PC-3 (cell line): ENCODE results near the gene SCMH1. TPM values are rescaled to one million over a fixed set of nuclear protein-coding genes. Genes with fewer than 3 reads are reported as not detected.
A peak's percentile ranks its signal among the peaks of the same experiment; 100 is the strongest.

Experiments
- ATAC-seq: fragments of 200-7000 bp; cut with Tn5 transposase; 2 replicates; pipeline ENCODE4 v1.9.1; 2020; ENCODE audit warnings: mild to moderate bottlenecking, moderate library complexity
- BruUV-seq: library from RNA; stranded (reverse); fragments of 400-500 nt; replicated peaks from 2 replicates; lab custom pipeline; 2021; lab: Mats Ljungman, UMichigan
- CTCF ChIA-PET: fragments of 300-600 bp; sonication (Branson Sonifier 250); formaldehyde crosslinking; loops from one replicate; lab custom pipeline; 2022; ENCODE audit warnings: antibody characterized with exemption; lab: Charles Lee
- POLR2A ChIA-PET: fragments of 300-600 bp; sonication (Branson Sonifier 250); formaldehyde crosslinking; loops from one replicate; lab custom pipeline; 2022; ENCODE audit warnings: antibody characterized with exemption; ENCODE audit not compliant: unreplicated experiment; lab: Charles Lee
- DNase-seq: peaks from one replicate; pipeline ENCODE4 v3.0.0-alpha.2; 2015
- H2AFZ ChIP-seq: fragments of 300-600 bp; sonication (generic); 2 replicates; pipeline ENCODE4 v1.6.0; 2016; ENCODE audit warnings: antibody characterized with exemption, low read length
- H3F3A ChIP-seq: fragments of 300-600 bp; sonication (generic); one replicate; pipeline ENCODE4 v1.6.0; 2017; ENCODE audit warnings: antibody characterized with exemption, low read length, control low read depth, mild to moderate bottlenecking; ENCODE audit not compliant: unreplicated experiment
- H3K27ac ChIP-seq: fragments of 300-600 bp; sonication (generic); 2 replicates; pipeline ENCODE4 v1.5.1; 2016; ENCODE audit warnings: mild to moderate bottlenecking, low read length
- H3K27me3 ChIP-seq: fragments of 300-600 bp; sonication (generic); 2 replicates; pipeline ENCODE4 v1.6.1; 2016; ENCODE audit warnings: low read length, mixed read lengths
- H3K36me3 ChIP-seq: fragments of 300-600 bp; sonication (generic); 2 replicates; pipeline ENCODE4 v1.6.1; 2016; ENCODE audit warnings: low read depth, mixed run types, low read length, mixed read lengths
- H3K4me1 ChIP-seq: fragments of 300-600 bp; sonication (generic); 2 replicates; pipeline ENCODE4 v1.5.1; 2016; ENCODE audit warnings: low read length; ENCODE audit not compliant: insufficient read depth
- H3K4me2 ChIP-seq: fragments of 300-600 bp; sonication (generic); 2 replicates; pipeline ENCODE4 v1.6.0; 2016; ENCODE audit warnings: low read length
- H3K4me3 ChIP-seq: fragments of 300-600 bp; sonication (generic); 2 replicates; pipeline ENCODE4 v1.5.1; 2016; ENCODE audit warnings: mild to moderate bottlenecking, low read length, mixed read lengths
- H3K79me2 ChIP-seq: fragments of 300-600 bp; sonication (generic); 2 replicates; pipeline ENCODE4 v1.6.1; 2017; ENCODE audit warnings: low read length, mixed read lengths
- H3K9ac ChIP-seq: fragments of 300-600 bp; sonication (generic); 2 replicates; pipeline ENCODE4 v1.6.0; 2016; ENCODE audit warnings: mild to moderate bottlenecking, low read length
- H3K9me2 ChIP-seq: fragments of 300-600 bp; sonication (generic); replicated peaks from 2 replicates; pipeline ENCODE4 v1.6.1; 2016; ENCODE audit warnings: mixed run types, low read length, mixed read lengths
- H3K9me3 ChIP-seq: fragments of 300-600 bp; sonication (generic); 2 replicates; pipeline ENCODE4 v1.6.1; 2016; ENCODE audit warnings: low read length, mixed read lengths
- H4K20me1 ChIP-seq: fragments of 300-600 bp; sonication (generic); 2 replicates; pipeline ENCODE4 v1.6.1; 2016; ENCODE audit warnings: low read length, mixed read lengths
- EZH2 ChIP-seq: fragments of 300-600 bp; sonication (generic); IDR thresholded peaks from one replicate; pipeline ENCODE4 v1.6.1; 2017; ENCODE audit warnings: antibody characterized with exemption, mild to moderate bottlenecking, low read length; ENCODE audit not compliant: unreplicated experiment
- EZH2phosphoT487 ChIP-seq: fragments of 300-600 bp; sonication (generic); IDR thresholded peaks from 2 replicates; pipeline ENCODE4 v1.6.1; 2018; ENCODE audit warnings: mild to moderate bottlenecking, antibody characterized with exemption, low read length, borderline replicate concordance
- intact Hi-C: fragments of 100-400 bp; cut with micrococcal nuclease; formaldehyde crosslinking; loops from 2 replicates; pipeline ENCODE4 v1.9.0; 2023
- total RNA-seq: library from RNA; depleted of rRNA; stranded (reverse); fragments of >200 nt; gene quantifications from 2 replicates; pipeline ENCODE4 v1.2.3, GENCODE V29; 2014
- TF ChIP-seq, protein P1 (sequence below): fragments of 300-600 bp; sonication (generic); conservative IDR thresholded peaks from 2 replicates; pipeline ENCODE4 v1.5.1; 2017; ENCODE audit warnings: antibody characterized with exemption, low read depth, mild to moderate bottlenecking, low read length

The SCMH1 gene
- total RNA-seq, 1 experiment from 2014 or later, result 33.6 TPM

DNA sequence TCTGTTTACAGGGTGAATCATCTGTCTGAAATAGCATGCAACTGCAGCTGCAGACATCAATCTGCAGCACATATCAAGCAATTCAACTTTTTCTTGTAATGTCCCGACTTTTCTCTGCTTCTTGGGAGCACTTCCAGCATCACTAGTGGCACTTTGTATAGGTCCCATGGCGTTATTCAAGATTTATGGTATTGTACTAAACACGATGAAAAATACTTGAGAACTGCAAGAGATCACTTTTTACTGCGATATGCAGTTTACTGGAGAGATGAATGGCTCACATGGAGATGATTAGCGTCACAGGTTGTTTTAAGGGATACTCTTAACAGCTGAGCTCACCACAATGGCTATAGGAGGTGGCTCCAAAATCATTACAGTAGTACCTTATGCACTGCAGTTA lies 7.2 kb upstream of the SCMH1 start:
- TF ChIP-seq EZH2phosphoT487, result no peak
- TF ChIP-seq, protein P1, sequence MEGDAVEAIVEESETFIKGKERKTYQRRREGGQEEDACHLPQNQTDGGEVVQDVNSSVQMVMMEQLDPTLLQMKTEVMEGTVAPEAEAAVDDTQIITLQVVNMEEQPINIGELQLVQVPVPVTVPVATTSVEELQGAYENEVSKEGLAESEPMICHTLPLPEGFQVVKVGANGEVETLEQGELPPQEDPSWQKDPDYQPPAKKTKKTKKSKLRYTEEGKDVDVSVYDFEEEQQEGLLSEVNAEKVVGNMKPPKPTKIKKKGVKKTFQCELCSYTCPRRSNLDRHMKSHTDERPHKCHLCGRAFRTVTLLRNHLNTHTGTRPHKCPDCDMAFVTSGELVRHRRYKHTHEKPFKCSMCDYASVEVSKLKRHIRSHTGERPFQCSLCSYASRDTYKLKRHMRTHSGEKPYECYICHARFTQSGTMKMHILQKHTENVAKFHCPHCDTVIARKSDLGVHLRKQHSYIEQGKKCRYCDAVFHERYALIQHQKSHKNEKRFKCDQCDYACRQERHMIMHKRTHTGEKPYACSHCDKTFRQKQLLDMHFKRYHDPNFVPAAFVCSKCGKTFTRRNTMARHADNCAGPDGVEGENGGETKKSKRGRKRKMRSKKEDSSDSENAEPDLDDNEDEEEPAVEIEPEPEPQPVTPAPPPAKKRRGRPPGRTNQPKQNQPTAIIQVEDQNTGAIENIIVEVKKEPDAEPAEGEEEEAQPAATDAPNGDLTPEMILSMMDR, result no peak
- no peak for TF ChIP-seq EZH2
- Histone ChIP-seq H3K27me3 (no peaks in the 10 kb centered on the region), H3K9ac (no peak overlapping the region), H3K4me3 (no peak overlapping the region), H3F3A (no peaks in the 10 kb centered on the region), H4K20me1 (no peaks in the 10 kb centered on the region), H2AFZ (no peak overlapping the region), H3K36me3 (no peaks in the 10 kb centered on the region), H3K4me2 (peak overlapping the region; percentile 41), H3K9me2 (no peaks in the 10 kb centered on the region), H3K4me1 (peaks cover 23% of the 10 kb centered on the region), H3K79me2 (no peaks in the 10 kb centered on the region), H3K27ac (no peak overlapping the region), H3K9me3 (no peaks in the 10 kb centered on the region)
- POLR2A ChIA-PET, result no interaction called here
- intact Hi-C loops, result no loop called here
- BruUV-seq, result no TSS peak
- peak; percentile 27 for DNase-seq
- ATAC-seq, result peak; percentile 71
- CTCF ChIA-PET, result no interaction called here

DNA sequence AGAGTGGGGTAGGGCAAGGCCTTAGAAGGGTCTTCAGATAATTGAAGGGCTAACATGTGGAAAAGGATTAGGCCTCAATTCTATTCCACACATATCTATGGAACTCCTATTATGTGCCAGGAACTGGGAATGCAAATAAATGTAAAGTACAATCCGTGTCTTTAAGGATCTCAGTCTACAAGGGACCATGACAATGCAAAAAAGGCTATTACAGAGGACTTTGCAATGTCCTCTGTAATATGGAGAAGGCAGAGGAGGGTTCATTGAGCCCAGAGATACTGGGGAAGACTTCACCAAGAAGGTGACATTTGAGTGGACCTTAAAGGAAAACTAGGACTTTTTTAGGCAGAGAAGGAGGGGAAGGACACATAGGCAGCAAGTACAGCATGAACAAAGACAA lies 4.5 kb upstream of the SCMH1 start:
- peaks cover 6% of the 10 kb centered on the region for H3K79me2 ChIP-seq
- H3K4me2 ChIP-seq, result no peak overlapping the region
- TF ChIP-seq EZH2 (no peak), EZH2phosphoT487 (no peak)
- TF ChIP-seq, protein P1, result no peak
- no peaks in the 10 kb centered on the region for H4K20me1 ChIP-seq
- DNase-seq (no peak), ATAC-seq (no peak)
- CTCF ChIA-PET, result no interaction called here
- no peak overlapping the region for H2AFZ ChIP-seq
- no peak overlapping the region for H3K9ac ChIP-seq
- no peaks in the 10 kb centered on the region for H3F3A ChIP-seq
- no peak overlapping the region for H3K4me3 ChIP-seq
- H3K36me3 ChIP-seq, result no peaks in the 10 kb centered on the region
- no peaks in the 10 kb centered on the region for H3K9me2 ChIP-seq
- H3K27ac ChIP-seq, result no peak overlapping the region
- POLR2A ChIA-PET, result no interaction called here
- no TSS peak for BruUV-seq
- H3K9me3 ChIP-seq, result no peaks in the 10 kb centered on the region
- intact Hi-C loops, result no loop called here
- no peaks in the 10 kb centered on the region for H3K27me3 ChIP-seq
- H3K4me1 ChIP-seq, result peaks cover 32% of the 10 kb centered on the region

DNA sequence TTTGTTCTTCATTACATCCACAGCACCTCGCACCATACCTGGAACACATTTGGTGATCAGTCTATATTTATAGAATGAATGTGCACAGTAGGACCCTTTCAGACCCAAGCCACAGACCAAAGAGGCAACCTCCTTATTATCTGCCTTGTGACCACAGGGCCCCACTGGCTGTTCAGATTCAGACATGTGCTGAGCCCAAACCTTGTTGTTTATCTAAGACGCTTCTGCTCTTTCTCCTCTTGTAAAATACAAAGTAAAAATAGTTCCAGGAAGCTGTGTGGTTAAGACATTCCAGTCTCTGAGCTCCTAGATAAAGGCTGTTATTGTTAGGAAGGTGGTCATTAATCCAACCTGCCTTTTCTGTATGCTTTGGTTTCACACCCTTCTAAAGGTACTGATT lies 3.6 kb upstream of the SCMH1 start:
- peaks cover 13% of the 10 kb centered on the region for H3K79me2 ChIP-seq
- intact Hi-C loops, result no loop called here
- no peaks in the 10 kb centered on the region for H3F3A ChIP-seq
- DNase-seq (peak; percentile 25), ATAC-seq (peak; percentile 5; the same call in 1 of the 2 replicates)
- H3K36me3 ChIP-seq, result no peaks in the 10 kb centered on the region
- H3K9me2 ChIP-seq, result no peaks in the 10 kb centered on the region
- H3K4me1 ChIP-seq, result peaks cover 36% of the 10 kb centered on the region
- H3K4me2 ChIP-seq, result no peak overlapping the region
- H3K9me3 ChIP-seq, result no peaks in the 10 kb centered on the region
- H3K27ac ChIP-seq, result no peak overlapping the region
- H3K4me3 ChIP-seq, result no peak overlapping the region
- TF ChIP-seq EZH2 (no peak), EZH2phosphoT487 (no peak)
- TF ChIP-seq, protein P1, result no peak
- no peak overlapping the region for H2AFZ ChIP-seq
- no peak overlapping the region for H3K9ac ChIP-seq
- no TSS peak for BruUV-seq
- ChIA-PET CTCF (no interaction called here), POLR2A (no interaction called here)
- no peaks in the 10 kb centered on the region for H4K20me1 ChIP-seq
- H3K27me3 ChIP-seq, result no peaks in the 10 kb centered on the region
